Tibial nerve (tissue), 4 donors: ENCODE measurements around the gene ENPP5. TPM values are rescaled to one million over a fixed set of nuclear protein-coding genes. Genes with fewer than 3 reads are reported as not detected.
"Not testable (repeated sequence)": the region's sequence is repeated elsewhere in the genome, so short reads cannot be mapped to it uniquely, and the experiment has no call there.

Experiments
- DNase-seq, 2 donors: peaks; one replicate each; pipeline ENCODE4 v3.0.0-alpha.2; 2019; ENCODE audit warnings: low spot score in 2 of 2
- H3K27ac ChIP-seq, 4 donors: fragments of 200-600 bp; sonication (generic) in 3 of 4; one replicate each; pipeline ENCODE4 v1.5.1; 2017 to 2019; ENCODE audit warnings: mild to moderate bottlenecking in 1 of 4
- H3K27me3 ChIP-seq, 2 donors: fragments of 200-600 bp; sonication (generic) in 1 of 2; one replicate each; pipeline versions ENCODE4 v1.5.1 to v1.6.0; 2017 to 2019
- H3K36me3 ChIP-seq, 3 donors: fragments of 200-600 bp; sonication (generic); one replicate each; pipeline ENCODE4 v1.5.1; 2018 to 2019
- H3K4me1 ChIP-seq, 4 donors: fragments of 200-600 bp; sonication (generic) in 3 of 4; one replicate each; pipeline ENCODE4 v1.5.1; 2017 to 2019
- H3K4me3 ChIP-seq, 4 donors: fragments of 200-600 bp; sonication (generic) in 3 of 4; one replicate each; pipeline ENCODE4 v1.5.1; 2017 to 2019; ENCODE audit warnings: mild to moderate bottlenecking in 1 of 4, moderate library complexity in 1 of 4
- H3K9me3 ChIP-seq, 4 donors: fragments of 200-600 bp; sonication (generic) in 3 of 4; one replicate each; pipeline ENCODE4 v1.5.1; 2017 to 2019
- CTCF ChIP-seq, 5 experiments: fragments of 200-600 bp in 3 of 5; fragments of 450-650 bp in 2 of 5; sonication (generic) in 3 of 5; IDR thresholded peaks; one replicate each; pipeline ENCODE4 v1.5.1; 2016 to 2019; ENCODE audit warnings: antibody characterized with exemption in 5 of 5, mild to moderate bottlenecking in 3 of 5, moderate library complexity in 2 of 5
- EP300 ChIP-seq, 2 donors: sonication (generic); formaldehyde crosslinking; IDR thresholded peaks; one replicate each; pipeline ENCODE4 v1.6.1; 2017; ENCODE audit warnings: antibody characterized with exemption in 2 of 2, mild to moderate bottlenecking in 1 of 2
- POLR2A ChIP-seq, 2 donors: fragments of 450-650 bp; IDR thresholded peaks; one replicate each; pipeline ENCODE4 v1.6.1; 2017; ENCODE audit warnings: antibody characterized with exemption in 2 of 2, mild to moderate bottlenecking in 2 of 2, moderate library complexity in 2 of 2
- WGBS, 2 donors: methylation state at CpG; one replicate each; pipeline ENCODE4 v1.1.5; 2018; 5-methylcytosine and 5-hydroxymethylcytosine counted together
- total RNA-seq, 4 donors: library from RNA; depleted of rRNA; stranded (reverse); fragments of >200 nt; gene quantifications; one replicate each; pipeline ENCODE4 v1.1.0, GENCODE V29; 2016

ENPP5 gene
- total RNA-seq, 4 donors from 2014 or later, result 0.30 to 2.3 (median 1.2) TPM

- 69 to 73% methylated on average over 3 of the region's 3 CpGs for WGBS, 2 donors
- TF ChIP-seq EP300 (IDR thresholded peaks at IDR 0.05) (no peak), POLR2A (IDR thresholded peaks at IDR 0.05) (no peak), CTCF (IDR thresholded peaks at IDR 0.05) (no peak)
These were observed 4.1 kb upstream of the ENPP5 start for GRCh38 chr6:46174904-46175303.

GRCh38 chr6:46172176-46172575 lies 1.4 kb upstream of the ENPP5 start:
- H3K27me3 ChIP-seq, result peaks cover 0 to 5% of the 10 kb centered on the region in 2 donors
- H3K9me3 ChIP-seq, result no peaks in the 10 kb centered on the region
- no peak overlapping the region for H3K4me3 ChIP-seq
- no peak for DNase-seq
- H3K36me3 ChIP-seq, result no peaks in the 10 kb centered on the region
- H3K27ac ChIP-seq, result no peak overlapping the region
- WGBS, 2 donors, result 76 to 80% methylated on average over 4 of the region's 4 CpGs
- H3K4me1 ChIP-seq, result peaks cover 0 to 18% (median 0%) of the 10 kb centered on the region in 4 donors
- TF ChIP-seq CTCF (IDR thresholded peaks at IDR 0.05) (no peak), EP300 (IDR thresholded peaks at IDR 0.05) (no peak), POLR2A (IDR thresholded peaks at IDR 0.05) (no peak)

More at GRCh38 chr6:46174904-46175303, 4.1 kb upstream of the ENPP5 start:
- Histone ChIP-seq H3K4me3 (no peak overlapping the region), H3K9me3 (no peaks in the 10 kb centered on the region), H3K27me3 (peaks cover 0 to 5% of the 10 kb centered on the region in 2 donors), H3K36me3 (no peaks in the 10 kb centered on the region), H3K4me1 (peaks cover 0 to 17% (median 0%) of the 10 kb centered on the region in 4 donors), H3K27ac (no peak overlapping the region)
- DNase-seq, result no peak

GRCh38 chr6:46160102-46160501 lies 10.7 kb downstream of the ENPP5 start:
- Histone ChIP-seq H3K27ac (no peak overlapping the region), H3K27me3 (no peaks in the 10 kb centered on the region), H3K9me3 (no peaks in the 10 kb centered on the region), H3K36me3 (no peaks in the 10 kb centered on the region), H3K4me3 (no peak overlapping the region), H3K4me1 (no peaks in the 10 kb centered on the region)
- TF ChIP-seq CTCF (IDR thresholded peaks at IDR 0.05), result no peak
- no peak for TF ChIP-seq EP300 (IDR thresholded peaks at IDR 0.05)
- no peak for TF ChIP-seq POLR2A (IDR thresholded peaks at IDR 0.05)
- 81 to 86% methylated on average over 5 of the region's 5 CpGs for WGBS, 2 donors
- DNase-seq, result no peak

- TF ChIP-seq POLR2A (IDR thresholded peaks at IDR 0.05), result no peak
- no peak for TF ChIP-seq EP300 (IDR thresholded peaks at IDR 0.05)
- no peak for TF ChIP-seq CTCF (IDR thresholded peaks at IDR 0.05)
- no peaks in the 10 kb centered on the region for H3K27me3 ChIP-seq
- no peaks in the 10 kb centered on the region for H3K4me1 ChIP-seq
- no peak overlapping the region for H3K4me3 ChIP-seq
- no peaks in the 10 kb centered on the region for H3K9me3 ChIP-seq
- H3K36me3 ChIP-seq, result no peaks in the 10 kb centered on the region
- no peak for DNase-seq
- H3K27ac ChIP-seq, result no peak overlapping the region
These were observed 11.6 kb downstream of the ENPP5 start for GRCh38 chr6:46159229-46159628.

GRCh38 chr6:46156701-46157100 lies 14.1 kb downstream of the ENPP5 start:
- no peaks in the 10 kb centered on the region for H3K9me3 ChIP-seq
- H3K27ac ChIP-seq, result no peak overlapping the region
- H3K4me1 ChIP-seq, result no peaks in the 10 kb centered on the region
- TF ChIP-seq EP300 (IDR thresholded peaks at IDR 0.05), result no peak
- TF ChIP-seq POLR2A (IDR thresholded peaks at IDR 0.05), result no peak
- TF ChIP-seq CTCF (IDR thresholded peaks at IDR 0.05), result no peak
- H3K27me3 ChIP-seq, result no peaks in the 10 kb centered on the region
- H3K36me3 ChIP-seq, result no peaks in the 10 kb centered on the region
- no peak for DNase-seq
- H3K4me3 ChIP-seq, result no peak overlapping the region

GRCh38 chr6:46149066-46149465 lies 21.7 kb downstream of the ENPP5 start:
- H3K4me3 ChIP-seq, H3K27me3 ChIP-seq, H3K4me1 ChIP-seq, H3K9me3 ChIP-seq, DNase-seq, H3K36me3 ChIP-seq, H3K27ac ChIP-seq: not testable (repeated sequence)
- 94 to 95% methylated on average over 3 of the region's 3 CpGs for WGBS, 2 donors
